CD4-positive, alpha-beta T cell (primary cell): ENCODE results near the gene EXOC1. TPM values are rescaled to one million over a fixed set of nuclear protein-coding genes. Genes with fewer than 3 reads are reported as not detected.

Experiments used
- ATAC-seq: fragments of 200-7000 bp; cut with Tn5 transposase; one replicate; pipeline ENCODE4 v1.10.0; 2022; ENCODE audit warnings: mild to moderate bottlenecking; ENCODE audit not compliant: poor library complexity
- CTCF ChIA-PET: fragments of 350-600 bp; sonication (Branson Sonifier 250); formaldehyde crosslinking; loops from one replicate; lab custom pipeline; 2021; ENCODE audit warnings: antibody characterized with exemption, inconsistent platforms; lab: Charles Lee
- POLR2A ChIA-PET: fragments of 350-600 bp; sonication (Branson Sonifier 250); formaldehyde crosslinking; loops from one replicate; lab custom pipeline; 2021; ENCODE audit warnings: antibody characterized with exemption, inconsistent platforms; lab: Charles Lee
- DNase-seq, 14 experiments: peaks; one replicate each; pipeline ENCODE4 v3.0.0-alpha.2; 2013 to 2020; ENCODE audit warnings: mixed read lengths in 2 of 14
- H3K27ac ChIP-seq, 2 donors: one replicate each; pipeline versions ENCODE4 v1.5.1 to v1.7.0; 2013; ENCODE audit warnings: low read length in 2 of 2, low read depth in 1 of 2, mild to moderate bottlenecking in 1 of 2
- H3K27me3 ChIP-seq, 2 experiments: 1 replicate in 1 of 2; 2 replicates in 1 of 2; pipeline versions ENCODE4 v1.6.1 to v1.7.0; 2013; ENCODE audit warnings: low read length in 2 of 2, control low read depth in 1 of 2, mild to moderate bottlenecking in 1 of 2, moderate library complexity in 1 of 2; ENCODE audit not compliant: insufficient read depth in 2 of 2, control insufficient read depth in 1 of 2
- H3K36me3 ChIP-seq: one replicate; pipeline ENCODE4 v1.6.1; 2013; ENCODE audit warnings: low read length, control low read depth; ENCODE audit not compliant: insufficient read depth
- H3K4me1 ChIP-seq: one replicate; pipeline ENCODE4 v1.6.1; 2013; ENCODE audit warnings: low read length, control low read depth; ENCODE audit not compliant: insufficient read depth
- H3K4me3 ChIP-seq: one replicate; pipeline ENCODE4 v1.5.1; 2013; ENCODE audit warnings: mild to moderate bottlenecking, low read length, moderate library complexity
- H3K9me3 ChIP-seq, 2 experiments: 1 replicate in 1 of 2; 2 replicates in 1 of 2; pipeline versions ENCODE4 v1.6.1 to v1.7.0; 2013; ENCODE audit warnings: low read length in 2 of 2, mild to moderate bottlenecking in 2 of 2, control low read depth in 1 of 2, moderate library complexity in 1 of 2; ENCODE audit not compliant: control insufficient read depth in 1 of 2, insufficient read depth in 1 of 2
- H3K27ac Mint-ChIP-seq: one replicate; pipeline ENCODE4 v1.8.0; 2020; ENCODE audit warnings: mixed read lengths
- H3K27me3 Mint-ChIP-seq: one replicate; pipeline ENCODE4 v1.8.0; 2021; ENCODE audit warnings: mixed read lengths
- H3K36me3 Mint-ChIP-seq: one replicate; pipeline ENCODE4 v1.8.0; 2021; ENCODE audit warnings: low read depth, mixed read lengths
- H3K4me1 Mint-ChIP-seq: one replicate; pipeline ENCODE4 v1.8.0; 2021; ENCODE audit warnings: low read depth, mixed read lengths
- H3K4me3 Mint-ChIP-seq: one replicate; pipeline ENCODE4 v1.8.0; 2020; ENCODE audit warnings: mild to moderate bottlenecking, mixed read lengths
- H3K9me3 Mint-ChIP-seq: one replicate; pipeline ENCODE4 v1.8.0; 2020; ENCODE audit warnings: mixed read lengths
- intact Hi-C, 2 experiments: fragments of 100-400 bp; cut with DNase I in 1 of 2; cut with micrococcal nuclease in 1 of 2; formaldehyde crosslinking; loops; one replicate each; pipeline versions ENCODE4 v1.15.1 to v1.9.0; 2023 to 2025; cut with DNase I, micrococcal nuclease
- total RNA-seq, 174 experiments: library from RNA in 2 of 174; stranded (reverse) in 2 of 174; gene quantifications; one replicate each; pipeline ENCODE4 v1.2.3 and lab custom pipeline; 2021 to 2026
- TF ChIP-seq, protein P1 (sequence below): fragments of 200-600 bp; IDR thresholded peaks from one replicate; pipeline ENCODE4 v1.8.0; 2022; ENCODE audit warnings: antibody characterized with exemption, mild to moderate bottlenecking

The EXOC1 gene
- total RNA-seq, 2 experiments from 2014 or later, result 15.2 to 15.7 TPM

DNA sequence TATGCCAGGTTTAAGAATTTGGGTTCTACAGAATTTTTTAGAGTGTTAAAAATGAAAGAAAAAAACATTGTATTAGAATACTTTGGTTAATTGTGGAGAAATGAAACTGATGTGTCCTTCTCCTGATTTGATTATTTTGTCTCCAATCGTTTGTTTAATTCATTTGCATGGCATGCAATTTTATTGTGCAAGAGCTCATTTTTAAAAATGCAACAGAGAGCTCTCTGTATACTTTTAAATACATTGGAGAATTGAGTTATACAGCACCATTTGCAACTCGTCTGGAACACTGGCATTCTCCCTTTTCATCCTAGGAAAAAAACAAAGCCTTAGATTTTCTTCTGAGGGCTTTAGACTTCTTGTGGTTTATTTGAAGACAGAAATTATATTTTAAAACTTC lies 33.2 kb upstream of the EXOC1 start:
- no peak overlapping the region for H3K27ac Mint-ChIP-seq

DNA sequence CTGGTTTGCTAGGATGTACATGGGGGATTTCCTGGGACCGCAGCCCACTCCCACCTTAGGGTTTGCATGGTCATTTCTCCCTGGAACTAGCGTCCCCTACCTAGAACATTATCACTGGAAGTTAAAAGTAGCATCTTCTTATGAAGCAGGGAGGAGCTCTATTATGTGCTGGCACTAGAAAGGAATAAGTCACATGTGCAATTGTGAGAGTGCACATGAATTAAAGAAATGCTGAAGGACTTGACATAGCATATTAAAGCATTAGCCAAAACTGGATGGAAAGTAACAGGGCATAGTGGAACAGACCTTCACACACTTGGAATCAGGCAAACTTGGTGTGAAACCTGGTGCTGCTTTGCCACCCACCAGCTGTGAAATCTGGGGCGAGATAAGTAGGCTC lies 31.1 kb upstream of the EXOC1 start:
- POLR2A ChIA-PET, result no interaction called here

More for the DNA sequence above, 33.2 kb upstream of the EXOC1 start:
- no peaks in the 10 kb centered on the region for H3K36me3 Mint-ChIP-seq
- peaks cover 6% of the 10 kb centered on the region for H3K4me1 Mint-ChIP-seq
- Histone ChIP-seq H3K4me1 (peaks cover 3% of the 10 kb centered on the region), H3K36me3 (no peaks in the 10 kb centered on the region), H3K9me3 (no peaks in the 10 kb centered on the region), H3K27ac (no peak overlapping the region), H3K4me3 (no peak overlapping the region), H3K27me3 (peaks cover 0 to 29% of the 10 kb centered on the region in 2 experiments)
- ATAC-seq (no peak), DNase-seq (no peak)
- intact Hi-C loops, result no loop called here
- ChIA-PET CTCF (no interaction called here), POLR2A (no interaction called here)
- peaks cover 24% of the 10 kb centered on the region for H3K27me3 Mint-ChIP-seq
- no peak overlapping the region for H3K4me3 Mint-ChIP-seq
- TF ChIP-seq, protein P1, sequence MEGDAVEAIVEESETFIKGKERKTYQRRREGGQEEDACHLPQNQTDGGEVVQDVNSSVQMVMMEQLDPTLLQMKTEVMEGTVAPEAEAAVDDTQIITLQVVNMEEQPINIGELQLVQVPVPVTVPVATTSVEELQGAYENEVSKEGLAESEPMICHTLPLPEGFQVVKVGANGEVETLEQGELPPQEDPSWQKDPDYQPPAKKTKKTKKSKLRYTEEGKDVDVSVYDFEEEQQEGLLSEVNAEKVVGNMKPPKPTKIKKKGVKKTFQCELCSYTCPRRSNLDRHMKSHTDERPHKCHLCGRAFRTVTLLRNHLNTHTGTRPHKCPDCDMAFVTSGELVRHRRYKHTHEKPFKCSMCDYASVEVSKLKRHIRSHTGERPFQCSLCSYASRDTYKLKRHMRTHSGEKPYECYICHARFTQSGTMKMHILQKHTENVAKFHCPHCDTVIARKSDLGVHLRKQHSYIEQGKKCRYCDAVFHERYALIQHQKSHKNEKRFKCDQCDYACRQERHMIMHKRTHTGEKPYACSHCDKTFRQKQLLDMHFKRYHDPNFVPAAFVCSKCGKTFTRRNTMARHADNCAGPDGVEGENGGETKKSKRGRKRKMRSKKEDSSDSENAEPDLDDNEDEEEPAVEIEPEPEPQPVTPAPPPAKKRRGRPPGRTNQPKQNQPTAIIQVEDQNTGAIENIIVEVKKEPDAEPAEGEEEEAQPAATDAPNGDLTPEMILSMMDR, result no peak
- no peaks in the 10 kb centered on the region for H3K9me3 Mint-ChIP-seq

DNA sequence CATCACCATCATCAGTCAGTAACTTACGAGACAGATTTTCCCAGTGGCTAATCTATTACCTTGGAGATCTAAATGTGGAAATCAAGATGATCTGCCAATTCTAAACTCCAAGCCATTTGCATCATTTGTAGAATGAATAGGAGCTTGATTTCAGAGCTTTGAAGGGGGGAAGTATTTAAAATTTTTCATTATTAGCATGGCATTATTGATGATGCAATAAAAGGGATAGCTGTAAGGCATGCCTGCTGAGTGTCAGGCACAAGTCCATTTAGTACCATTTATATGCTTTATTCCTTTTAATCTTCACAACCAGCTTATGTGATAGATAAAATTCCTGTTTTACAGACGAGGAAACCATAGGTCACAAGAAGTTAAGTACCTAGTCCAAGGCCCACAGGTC lies 28.6 kb upstream of the EXOC1 start:
- POLR2A ChIA-PET, result no interaction called here
- H3K36me3 ChIP-seq, result no peaks in the 10 kb centered on the region

More for the DNA sequence above, 31.1 kb upstream of the EXOC1 start:
- Mint-ChIP-seq H3K4me3 (no peak overlapping the region), H3K36me3 (no peaks in the 10 kb centered on the region), H3K9me3 (no peaks in the 10 kb centered on the region), H3K4me1 (peaks cover 6% of the 10 kb centered on the region), H3K27ac (no peak overlapping the region), H3K27me3 (peaks cover 31% of the 10 kb centered on the region)
- H3K27ac ChIP-seq, result no peak overlapping the region
- no peak overlapping the region for H3K4me3 ChIP-seq
- no peaks in the 10 kb centered on the region for H3K36me3 ChIP-seq
- TF ChIP-seq, protein P1, result no peak
- H3K9me3 ChIP-seq, result no peaks in the 10 kb centered on the region
- DNase-seq (no peak), ATAC-seq (no peak)
- CTCF ChIA-PET, result no interaction called here
- H3K27me3 ChIP-seq, result peaks cover 0 to 33% of the 10 kb centered on the region in 2 experiments
- intact Hi-C loops, result no loop called here
- peaks cover 3% of the 10 kb centered on the region for H3K4me1 ChIP-seq

More for the DNA sequence above, 28.6 kb upstream of the EXOC1 start:
- Mint-ChIP-seq H3K27me3 (peaks cover 40% of the 10 kb centered on the region), H3K9me3 (no peaks in the 10 kb centered on the region), H3K36me3 (no peaks in the 10 kb centered on the region), H3K27ac (no peak overlapping the region), H3K4me1 (peaks cover under 1% of the 10 kb centered on the region), H3K4me3 (no peak overlapping the region)
- no peak for DNase-seq
- Histone ChIP-seq H3K27me3 (peaks cover 0 to 18% of the 10 kb centered on the region in 2 experiments), H3K9me3 (no peaks in the 10 kb centered on the region), H3K27ac (no peak overlapping the region), H3K4me1 (peaks cover under 1% of the 10 kb centered on the region), H3K4me3 (no peak overlapping the region)
- TF ChIP-seq, protein P1, result no peak
- intact Hi-C loops, result no loop called here
- ATAC-seq, result no peak
- CTCF ChIA-PET, result interaction anchor here (1.2 kb wide), 1 partner anchor 42 kb away, joined by 3 read pairs; no protein-coding TSS in a partner anchor
